OCI-LY1 (cell line): ENCODE data around the gene OR51I2.

Experiments used
- EZH2 ChIP-seq: fragments of 200-600 bp; sonication (generic), shearing (Covaris generic); IDR thresholded peaks from 2 replicates; pipeline ENCODE4 v1.8.0; 2017; ENCODE audit warnings: borderline replicate concordance, mixed run types, mild to moderate bottlenecking, antibody characterized with exemption, low read length, moderate library complexity, mixed read lengths
- TF ChIP-seq, protein P1 (sequence below): fragments of 200-600 bp; sonication (generic), shearing (Covaris generic); IDR thresholded peaks from 2 replicates; pipeline ENCODE4 v1.5.1; 2017; ENCODE audit warnings: mild to moderate bottlenecking, antibody characterized with exemption, low read length, moderate library complexity, mixed read lengths

DNA sequence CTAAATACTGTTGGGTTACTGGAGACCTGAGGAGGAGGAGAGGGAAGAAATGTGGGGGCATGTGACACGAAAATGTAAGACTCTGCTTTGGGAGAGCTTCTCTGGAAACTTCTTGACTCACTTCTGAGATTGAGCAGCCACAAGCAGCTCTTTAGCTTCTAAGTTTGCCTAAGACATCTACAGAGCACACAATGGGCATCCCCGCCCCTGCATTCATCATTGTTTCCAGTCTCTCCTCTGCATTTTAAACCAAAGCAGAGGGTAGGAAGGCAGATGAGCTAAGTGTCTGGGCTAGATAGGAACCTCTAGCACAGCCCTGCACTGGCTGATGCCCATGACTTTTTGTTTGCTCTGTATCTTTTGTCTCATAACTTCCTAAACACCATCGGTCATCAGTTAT, 37.3 kb downstream of the OR51I2 start:
- TF ChIP-seq, protein P1, sequence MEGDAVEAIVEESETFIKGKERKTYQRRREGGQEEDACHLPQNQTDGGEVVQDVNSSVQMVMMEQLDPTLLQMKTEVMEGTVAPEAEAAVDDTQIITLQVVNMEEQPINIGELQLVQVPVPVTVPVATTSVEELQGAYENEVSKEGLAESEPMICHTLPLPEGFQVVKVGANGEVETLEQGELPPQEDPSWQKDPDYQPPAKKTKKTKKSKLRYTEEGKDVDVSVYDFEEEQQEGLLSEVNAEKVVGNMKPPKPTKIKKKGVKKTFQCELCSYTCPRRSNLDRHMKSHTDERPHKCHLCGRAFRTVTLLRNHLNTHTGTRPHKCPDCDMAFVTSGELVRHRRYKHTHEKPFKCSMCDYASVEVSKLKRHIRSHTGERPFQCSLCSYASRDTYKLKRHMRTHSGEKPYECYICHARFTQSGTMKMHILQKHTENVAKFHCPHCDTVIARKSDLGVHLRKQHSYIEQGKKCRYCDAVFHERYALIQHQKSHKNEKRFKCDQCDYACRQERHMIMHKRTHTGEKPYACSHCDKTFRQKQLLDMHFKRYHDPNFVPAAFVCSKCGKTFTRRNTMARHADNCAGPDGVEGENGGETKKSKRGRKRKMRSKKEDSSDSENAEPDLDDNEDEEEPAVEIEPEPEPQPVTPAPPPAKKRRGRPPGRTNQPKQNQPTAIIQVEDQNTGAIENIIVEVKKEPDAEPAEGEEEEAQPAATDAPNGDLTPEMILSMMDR: no peak
- no peak for TF ChIP-seq EZH2
